ENCODE data around the gene TMEM63C.

TMEM63C gene

GRCh38 chr14:77181603-77182437, at the start of gene TMEM63C:
TMEM63C (plus strand) TSS chr14:77181798; CDS start chr14:77218814, 37,016 bp downstream.
- DNase-seq (ENCODE audit: low read depth): peak; percentile 7

- DNase-seq (ENCODE audit: low read depth): no peak
Observed at GRCh38 chr14:77131871-77132486, 49.6 kb upstream of the TMEM63C start.

DNA sequence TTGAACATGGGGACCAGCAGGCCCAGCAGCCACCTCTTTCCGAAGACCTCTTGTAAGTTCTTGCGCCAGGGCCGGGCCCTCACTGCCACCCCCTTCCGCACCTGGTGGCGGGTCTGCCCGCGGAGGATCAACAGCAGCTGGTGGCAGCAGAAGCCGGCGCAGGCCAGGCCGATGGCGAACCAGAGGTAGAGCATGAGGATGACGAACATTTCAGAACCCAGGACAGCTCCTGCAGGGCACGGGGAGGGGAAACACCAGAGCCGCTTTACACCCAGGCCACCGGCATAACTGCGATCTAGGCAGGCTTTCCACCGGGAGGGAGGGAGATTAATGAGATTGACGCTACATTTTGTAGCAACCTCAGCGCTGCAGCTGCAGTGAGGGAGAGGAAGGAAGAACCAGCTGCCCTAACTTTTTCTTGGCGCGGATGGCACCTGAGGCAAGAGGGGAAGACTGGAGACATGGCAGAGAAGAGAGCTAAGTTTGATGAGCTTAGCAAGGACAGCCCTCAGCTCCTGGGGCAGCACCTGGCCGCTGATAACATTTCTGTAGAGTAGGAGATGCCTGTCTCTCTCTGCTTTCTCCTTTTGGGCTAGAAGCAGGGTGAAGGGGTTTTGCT, 47.8 kb upstream of the TMEM63C start:
- DNase-seq (ENCODE audit: low read depth): peak; percentile 25

DNA sequence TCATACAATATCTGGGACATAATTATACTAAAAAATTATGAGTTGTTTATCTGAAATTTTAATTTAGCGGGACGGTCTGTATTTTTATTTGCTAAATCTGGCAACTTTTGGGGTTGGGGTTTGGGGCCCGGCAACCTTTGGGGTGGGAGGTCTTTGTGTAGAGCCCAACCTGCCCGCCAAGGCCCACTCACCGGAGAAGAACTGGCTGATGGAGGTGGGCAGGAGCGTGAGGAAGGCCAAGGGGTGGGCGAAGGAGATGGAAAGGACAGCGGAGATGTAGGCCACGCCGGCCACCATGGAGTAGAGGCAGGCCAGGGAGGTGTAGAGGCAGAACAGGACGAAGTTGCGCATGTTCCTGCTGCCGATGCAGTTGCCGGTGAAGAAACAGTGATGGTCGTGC, 42.6 kb upstream of the TMEM63C start:
- DNase-seq (ENCODE audit: low read depth): no peak

DNA sequence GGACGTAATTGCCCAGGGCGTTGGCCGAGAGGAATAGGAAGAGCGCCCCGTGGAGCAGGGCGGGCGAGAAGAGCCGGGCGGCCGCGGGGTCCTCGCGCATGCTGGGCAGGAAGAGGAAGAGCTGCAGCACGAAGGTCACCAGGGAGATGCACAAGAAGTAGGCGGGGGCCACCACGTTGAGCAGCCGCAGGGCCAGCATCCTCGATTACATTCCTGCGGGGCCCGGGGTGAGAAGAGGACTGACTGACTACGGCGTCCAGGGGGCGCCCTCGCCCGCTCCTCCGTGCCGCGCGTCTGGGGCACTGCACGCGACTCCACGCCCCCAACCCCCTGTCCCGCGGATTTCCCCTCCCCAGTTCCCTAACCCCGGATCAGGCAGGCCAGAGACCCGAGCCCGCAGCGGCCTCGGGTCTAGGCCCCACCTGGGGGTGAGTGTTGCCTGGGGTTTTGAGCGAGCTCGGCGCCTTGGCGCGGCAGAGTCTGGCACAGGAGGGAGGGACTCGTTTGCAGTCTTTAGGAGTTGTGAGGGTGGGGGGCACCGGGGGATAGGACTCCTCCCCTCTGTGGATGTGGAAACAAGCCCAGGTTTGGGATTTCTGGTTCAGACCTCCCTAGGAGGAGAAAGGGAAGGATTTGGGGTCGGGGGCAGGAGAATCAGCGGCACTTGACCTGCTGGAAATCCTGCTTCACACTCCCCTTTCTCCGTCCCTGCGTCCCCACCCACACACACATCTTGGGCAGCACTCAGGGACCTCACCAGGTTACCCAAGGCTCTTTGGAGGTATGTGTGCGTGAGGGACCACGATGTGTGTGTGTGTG, 41.8 kb upstream of the TMEM63C start:
- no peak for DNase-seq (ENCODE audit: low read depth)

GRCh38 chr14:77140359-77141213, 41.0 kb upstream of the TMEM63C start:
- DNase-seq (ENCODE audit: low read depth): no peak

DNA sequence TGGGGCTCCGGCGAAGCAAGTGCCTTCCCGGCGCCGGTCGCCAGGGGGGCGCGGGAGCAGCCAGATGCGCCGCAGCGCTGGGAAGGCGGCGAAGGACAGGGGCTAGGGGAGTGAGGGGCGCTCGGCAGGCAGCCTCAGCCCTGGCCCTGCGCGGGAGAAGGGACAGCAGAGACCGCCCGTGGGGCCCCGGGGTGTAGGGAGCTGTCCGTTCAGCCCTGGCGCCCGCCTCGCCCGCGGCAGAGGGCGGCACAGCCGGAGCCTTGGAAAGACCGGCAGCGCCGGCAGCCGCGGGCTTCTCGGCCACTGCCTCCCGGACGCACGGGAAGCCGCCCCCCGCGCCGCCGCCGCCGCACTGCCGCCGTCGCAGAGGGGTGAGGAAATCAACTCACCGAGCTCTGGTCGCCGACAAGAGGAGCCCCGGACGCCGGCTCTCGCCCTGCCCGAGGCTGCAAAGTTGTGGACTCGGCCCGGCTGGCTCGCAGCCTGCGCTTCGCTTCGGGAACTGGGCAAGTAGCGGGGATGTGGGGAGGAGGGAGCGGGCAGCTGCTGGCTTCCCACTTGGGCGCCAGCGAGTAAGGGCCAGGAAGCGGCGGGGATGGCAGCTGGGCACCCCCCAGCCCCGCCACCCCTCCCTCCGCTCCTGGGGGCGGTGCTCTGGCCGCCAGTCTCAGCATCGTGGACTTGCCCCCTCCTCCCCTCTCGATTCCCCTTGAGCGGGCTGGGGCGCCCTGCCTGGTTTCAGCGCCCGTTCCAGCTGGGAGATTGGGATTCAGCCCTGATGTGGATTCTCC, 40.2 kb upstream of the TMEM63C start, which contains the start of gene ZDHHC22:
ZDHHC22 (minus strand) TSS at position 578 of the 791 bp plus-strand sequence. CDS start 2,053 bp downstream, outside the sequence.
- DNase-seq (ENCODE audit: low read depth): no peak

GRCh38 chr14:77142005-77142800, 39.4 kb upstream of the TMEM63C start:
- no peak for DNase-seq (ENCODE audit: low read depth)

- no peak for DNase-seq (ENCODE audit: low read depth)
Observed at GRCh38 chr14:77143071-77143470, 38.5 kb upstream of the TMEM63C start.

- DNase-seq (ENCODE audit: low read depth): no peak
Observed at GRCh38 chr14:77144412-77145115, 37.0 kb upstream of the TMEM63C start.

GRCh38 chr14:77145975-77146740, 35.4 kb upstream of the TMEM63C start:
- DNase-seq (ENCODE audit: low read depth): no peak

- DNase-seq (ENCODE audit: low read depth): no peak
Observed at GRCh38 chr14:77148510-77149231, 32.9 kb upstream of the TMEM63C start.

GRCh38 chr14:77151245-77151644, 30.4 kb upstream of the TMEM63C start:
- no peak for DNase-seq (ENCODE audit: low read depth)

GRCh38 chr14:77151918-77152588, 29.5 kb upstream of the TMEM63C start:
- no peak for DNase-seq (ENCODE audit: low read depth)

- DNase-seq (ENCODE audit: low read depth): no peak
Observed at GRCh38 chr14:77153802-77154201, 27.8 kb upstream of the TMEM63C start.

DNA sequence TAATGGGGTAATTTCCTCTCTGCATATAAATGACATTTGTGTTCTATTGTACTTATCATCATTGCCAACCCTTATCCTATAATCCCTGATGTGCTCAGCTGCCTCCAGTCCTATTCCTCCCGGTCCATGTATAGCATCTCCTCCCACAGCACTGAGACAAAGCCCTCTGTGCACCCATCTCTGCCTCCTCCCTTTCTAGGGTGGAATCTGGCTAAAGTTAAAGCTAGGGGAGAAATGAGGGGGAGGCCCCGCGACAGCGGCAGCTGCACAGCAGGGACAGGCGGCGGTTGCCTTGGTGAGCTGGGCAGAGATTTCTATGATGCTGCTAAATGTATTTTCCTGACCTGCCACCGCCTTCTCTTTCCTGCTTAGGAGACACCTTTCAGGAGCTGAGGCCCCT, 27.2 kb upstream of the TMEM63C start:
- DNase-seq (ENCODE audit: low read depth): no peak

DNA sequence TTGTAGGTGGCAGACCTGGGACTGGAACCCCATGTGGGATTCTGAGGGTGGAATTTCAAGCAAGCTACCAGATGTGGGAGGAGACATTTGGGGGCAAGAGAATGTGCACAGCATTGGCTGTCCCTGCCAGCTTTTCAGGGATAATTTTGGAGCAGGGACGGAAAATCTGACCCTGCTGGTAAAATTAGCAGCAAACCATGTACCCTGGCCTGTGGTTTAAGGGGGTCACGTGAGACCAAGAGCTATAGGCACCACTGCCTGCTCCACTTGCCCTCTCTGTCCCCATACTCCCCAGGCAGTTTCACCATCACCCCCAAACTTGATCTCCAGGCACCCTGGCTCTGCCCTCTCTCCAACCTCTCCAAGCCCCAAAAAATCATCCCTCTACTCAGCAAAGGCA, 26.5 kb upstream of the TMEM63C start:
- no peak for DNase-seq (ENCODE audit: low read depth)

Measured in stimulated activated CD8-positive, alpha-beta memory T cell treated with anti-CD3 and anti-CD28 coated beads, Interleukin-15, amount 100 ng/mL, for 1 hour (primary cell).